ENCODE measurements around the gene PIH1D2.
"Not testable (repeated sequence)": the region's sequence is repeated elsewhere in the genome, so short reads cannot be mapped to it uniquely, and the experiment has no call there.

PIH1D2 gene

GRCh38 chr11:112050721-112051120 lies 23.1 kb downstream of the PIH1D2 start:
- DNase-seq = no peak

- no peak for DNase-seq
These were observed 24.0 kb downstream of the PIH1D2 start for GRCh38 chr11:112049777-112050176.

- not testable (repeated sequence) for DNase-seq
These were observed 25.6 kb downstream of the PIH1D2 start for GRCh38 chr11:112048256-112048655.

GRCh38 chr11:112046647-112047046 lies 27.2 kb downstream of the PIH1D2 start:
- not testable (repeated sequence) for DNase-seq

- no peak for DNase-seq
These were observed 28.9 kb downstream of the PIH1D2 start for GRCh38 chr11:112044961-112045360.

GRCh38 chr11:112042961-112043304 lies 30.9 kb downstream of the PIH1D2 start:
- DNase-seq = no peak

GRCh38 chr11:112042161-112042960 lies 31.5 kb downstream of the PIH1D2 start:
- no peak for DNase-seq

GRCh38 chr11:112037527-112037926 lies 36.3 kb downstream of the PIH1D2 start:
- DNase-seq = no peak

GRCh38 chr11:112033902-112034301 lies 39.9 kb downstream of the PIH1D2 start:
- DNase-seq = no peak

- DNase-seq = no peak
These were observed 44.4 kb downstream of the PIH1D2 start for GRCh38 chr11:112029460-112029859.

- DNase-seq = not testable (repeated sequence)
These were observed 46.9 kb downstream of the PIH1D2 start for GRCh38 chr11:112026784-112027410.

GRCh38 chr11:112025707-112026106 lies 48.1 kb downstream of the PIH1D2 start:
- DNase-seq = no peak

GRCh38 chr11:112024773-112025678 lies 48.8 kb downstream of the PIH1D2 start, which contains the start of gene DLAT:
DLAT (plus strand) TSS chr11:112025408; CDS start chr11:112025473, 65 bp downstream.
- peak; percentile 95 for DNase-seq

- no peak for DNase-seq
These were observed 49.5 kb downstream of the PIH1D2 start for GRCh38 chr11:112024178-112024772.

GRCh38 chr11:112023104-112023503 lies 50.7 kb downstream of the PIH1D2 start:
- DNase-seq = no peak

GRCh38 chr11:112019066-112019465 lies 54.8 kb downstream of the PIH1D2 start:
- DNase-seq = no peak

Measured in NCI-H510A (cell line).